Caco-2 (cell line): Measurements from ENCODE around the gene TRPT1. TPM values are rescaled to one million over a fixed set of nuclear protein-coding genes. Genes with fewer than 3 reads are reported as not detected.

Experiments used
- BruUV-seq: library from RNA; stranded (reverse); fragments of 400-500 nt; replicated peaks from 2 replicates; lab custom pipeline; 2021; lab: Mats Ljungman, UMichigan
- CTCF ChIA-PET: fragments of 300-600 bp; sonication (Branson Sonifier 250); formaldehyde crosslinking; loops from one replicate; lab custom pipeline; 2022; ENCODE audit warnings: antibody characterized with exemption; lab: Charles Lee
- POLR2A ChIA-PET: fragments of 300-600 bp; sonication (Branson Sonifier 250); formaldehyde crosslinking; loops from one replicate; lab custom pipeline; 2022; ENCODE audit warnings: antibody characterized with exemption; lab: Charles Lee
- DNase-seq, 2 experiments: peaks; one replicate each; pipeline versions ENCODE4 v3.0.0 to v3.0.0-alpha.2; 2020 to 2022
- H3K27me3 ChIP-seq: replicated peaks from 2 replicates; pipeline ENCODE4 v1.6.0; 2011; ENCODE audit warnings: low read length; ENCODE audit not compliant: control insufficient read depth, insufficient read depth
- H3K36me3 ChIP-seq: 2 replicates; pipeline ENCODE4 v1.5.1; 2011; ENCODE audit warnings: low read length; ENCODE audit not compliant: control insufficient read depth, insufficient read depth
- H3K4me1 ChIP-seq: fragments of 250-450 bp; sonication (Bioruptor Pico); 2 replicates; pipeline ENCODE4 v1.5.1; 2020; ENCODE audit warnings: mild to moderate bottlenecking
- H3K4me3 ChIP-seq: 2 replicates; pipeline ENCODE4 v1.5.1; 2011; ENCODE audit warnings: low read depth, mild to moderate bottlenecking, control low read depth, low read length
- H3K9me3 ChIP-seq: fragments of 250-450 bp; sonication (Bioruptor Pico); 2 replicates; pipeline ENCODE4 v1.5.1; 2020; ENCODE audit warnings: mild to moderate bottlenecking, moderate library complexity
- H3K27ac Mint-ChIP-seq: one replicate; pipeline ENCODE4 v1.8.0; 2022; ENCODE audit warnings: mixed read lengths; ENCODE audit not compliant: unreplicated experiment
- H3K27me3 Mint-ChIP-seq: one replicate; pipeline ENCODE4 v1.8.0; 2022; ENCODE audit warnings: mixed read lengths; ENCODE audit not compliant: insufficient read depth, unreplicated experiment
- H3K36me3 Mint-ChIP-seq: one replicate; pipeline ENCODE4 v1.8.0; 2022; ENCODE audit warnings: mild to moderate bottlenecking, mixed read lengths; ENCODE audit not compliant: insufficient read depth, unreplicated experiment
- H3K4me1 Mint-ChIP-seq: one replicate; pipeline ENCODE4 v1.8.0; 2022; ENCODE audit warnings: low read depth, mixed read lengths; ENCODE audit not compliant: unreplicated experiment
- H3K4me3 Mint-ChIP-seq: one replicate; pipeline ENCODE4 v1.8.0; 2022; ENCODE audit warnings: mild to moderate bottlenecking, moderate library complexity, mixed read lengths; ENCODE audit not compliant: unreplicated experiment
- H3K9me3 Mint-ChIP-seq: one replicate; pipeline ENCODE4 v1.8.0; 2022; ENCODE audit warnings: mixed read lengths; ENCODE audit not compliant: unreplicated experiment
- CTCF ChIP-seq, 2 experiments: fragments of 200-600 bp in 1 of 2; IDR thresholded peaks; 1 replicate in 1 of 2; 2 replicates in 1 of 2; pipeline versions ENCODE4 v1.5.1 to v1.8.0; 2011 to 2022; ENCODE audit warnings: antibody characterized with exemption in 1 of 2, control low read depth in 1 of 2, inconsistent platforms in 1 of 2, low read depth in 1 of 2, low read length in 1 of 2, mild to moderate bottlenecking in 1 of 2, moderate library complexity in 1 of 2; ENCODE audit not compliant: insufficient read depth in 1 of 2, severe bottlenecking in 1 of 2, unreplicated experiment in 1 of 2
- intact Hi-C: fragments of 100-400 bp; cut with micrococcal nuclease; formaldehyde crosslinking; loops from one replicate; pipeline ENCODE4 v1.10.0; 2022; ENCODE audit not compliant: unreplicated experiment
- total RNA-seq: library from RNA; stranded (reverse); gene quantifications from 2 replicates; pipeline ENCODE4 v1.2.3, GENCODE V29; 2022

TRPT1 gene
- total RNA-seq, 1 experiment from 2014 or later: 32.1 TPM

- BruUV-seq: no TSS peak
- Mint-ChIP-seq H3K4me3 (no peak overlapping the region), H3K9me3 (no peaks in the 10 kb centered on the region), H3K4me1 (no peaks in the 10 kb centered on the region), H3K27me3 (no peaks in the 10 kb centered on the region), H3K27ac (peak overlapping the region; percentile 39), H3K36me3 (peaks cover 83% of the 10 kb centered on the region)
- peak; percentile 69 to 71 for DNase-seq
- peaks cover 5% of the 10 kb centered on the region for H3K36me3 ChIP-seq
- H3K27me3 ChIP-seq: no peaks in the 10 kb centered on the region
- no peak overlapping the region for H3K4me3 ChIP-seq
- TF ChIP-seq CTCF (IDR thresholded peaks at IDR 0.05; ENCODE audit: insufficient read depth in 1 of 2, low read depth in 1 of 2, low read length in 1 of 2, severe bottlenecking in 1 of 2, unreplicated experiment in 1 of 2): peak; percentile 59 to 74
- ChIA-PET POLR2A (interaction anchor here (0.6 to 1.9 kb wide), 4 partner anchors 19 to 113 kb away, joined by 3 to 7 read pairs (median 6); partner anchors contain the start of genes ESRRA, PRDX5 and STIP1), CTCF (interaction anchor here (0.5 to 1.3 kb wide), 11 partner anchors 9 to 132 kb away, joined by 3 to 9 read pairs (median 5); partner anchors contain the start of genes NUDT22, STIP1 and TRPT1)
- no peaks in the 10 kb centered on the region for H3K4me1 ChIP-seq
- intact Hi-C loops: loop anchor here (1.0 kb wide), 1 partner anchor 30 kb away; the partner anchor contains the start of gene VEGFB
- no peaks in the 10 kb centered on the region for H3K9me3 ChIP-seq
These were observed 21.5 kb downstream of the TRPT1 start for GRCh38 chr11:64204464-64204989.

GRCh38 chr11:64204080-64204440 is 21.9 kb downstream of the TRPT1 start:
- Mint-ChIP-seq H3K36me3 (peaks cover 83% of the 10 kb centered on the region), H3K4me3 (no peak overlapping the region), H3K27me3 (no peaks in the 10 kb centered on the region), H3K27ac (peak overlapping the region; percentile 39), H3K9me3 (no peaks in the 10 kb centered on the region), H3K4me1 (no peaks in the 10 kb centered on the region)
- CTCF ChIA-PET: interaction anchor here (0.6 to 1.3 kb wide), 9 partner anchors 19 to 132 kb away, joined by 3 to 9 read pairs (median 6); partner anchors contain the start of genes NUDT22, STIP1 and TRPT1
- Histone ChIP-seq H3K36me3 (peaks cover 5% of the 10 kb centered on the region), H3K27me3 (no peaks in the 10 kb centered on the region), H3K9me3 (no peaks in the 10 kb centered on the region), H3K4me3 (no peak overlapping the region), H3K4me1 (no peaks in the 10 kb centered on the region)
- POLR2A ChIA-PET: interaction anchor here (0.6 to 1.9 kb wide), 4 partner anchors 18 to 114 kb away, joined by 3 to 7 read pairs (median 6); partner anchors contain the start of genes ESRRA, PRDX5 and STIP1
- intact Hi-C loops: loop anchor here (1.0 kb wide), 1 partner anchor 30 kb away; the partner anchor contains the start of gene VEGFB
- no peak for TF ChIP-seq CTCF (IDR thresholded peaks at IDR 0.05; ENCODE audit: insufficient read depth in 1 of 2, low read depth in 1 of 2, low read length in 1 of 2, severe bottlenecking in 1 of 2, unreplicated experiment in 1 of 2)
- BruUV-seq: TSS peak; percentile 90
- no peak for DNase-seq

- no peak for TF ChIP-seq CTCF (IDR thresholded peaks at IDR 0.05; ENCODE audit: insufficient read depth in 1 of 2, low read depth in 1 of 2, low read length in 1 of 2, severe bottlenecking in 1 of 2, unreplicated experiment in 1 of 2)
- H3K27ac Mint-ChIP-seq: no peak overlapping the region
- POLR2A ChIA-PET: interaction anchor here (1.9 kb wide), 1 partner anchor 18 kb away, joined by 7 read pairs; the partner anchor contains the start of gene STIP1
- peaks cover 83% of the 10 kb centered on the region for H3K36me3 Mint-ChIP-seq
- Histone ChIP-seq H3K4me3 (no peak overlapping the region), H3K4me1 (no peaks in the 10 kb centered on the region), H3K9me3 (no peaks in the 10 kb centered on the region), H3K27me3 (no peaks in the 10 kb centered on the region), H3K36me3 (peaks cover 5% of the 10 kb centered on the region)
- intact Hi-C loops: loop anchor here (1.0 kb wide), 1 partner anchor 31 kb away; the partner anchor contains the start of gene VEGFB
- H3K9me3 Mint-ChIP-seq: no peaks in the 10 kb centered on the region
- no peak overlapping the region for H3K4me3 Mint-ChIP-seq
- no TSS peak for BruUV-seq
- no peaks in the 10 kb centered on the region for H3K27me3 Mint-ChIP-seq
- H3K4me1 Mint-ChIP-seq: no peaks in the 10 kb centered on the region
- CTCF ChIA-PET: no interaction called here
- no peak for DNase-seq
These were observed 22.4 kb downstream of the TRPT1 start for GRCh38 chr11:64203421-64204079.
